Hematopoietic multipotent progenitor cell treated with erythropoietin and hydrocortisone succinate and interleukin-3 and kit ligand, for 4 days (in vitro differentiated cells): ENCODE results near the gene CBX7.

ENCODE experiments used
- DNase-seq: peaks from one replicate; pipeline ENCODE4 v3.0.0-alpha.2; 2015

Gene CBX7

DNA sequence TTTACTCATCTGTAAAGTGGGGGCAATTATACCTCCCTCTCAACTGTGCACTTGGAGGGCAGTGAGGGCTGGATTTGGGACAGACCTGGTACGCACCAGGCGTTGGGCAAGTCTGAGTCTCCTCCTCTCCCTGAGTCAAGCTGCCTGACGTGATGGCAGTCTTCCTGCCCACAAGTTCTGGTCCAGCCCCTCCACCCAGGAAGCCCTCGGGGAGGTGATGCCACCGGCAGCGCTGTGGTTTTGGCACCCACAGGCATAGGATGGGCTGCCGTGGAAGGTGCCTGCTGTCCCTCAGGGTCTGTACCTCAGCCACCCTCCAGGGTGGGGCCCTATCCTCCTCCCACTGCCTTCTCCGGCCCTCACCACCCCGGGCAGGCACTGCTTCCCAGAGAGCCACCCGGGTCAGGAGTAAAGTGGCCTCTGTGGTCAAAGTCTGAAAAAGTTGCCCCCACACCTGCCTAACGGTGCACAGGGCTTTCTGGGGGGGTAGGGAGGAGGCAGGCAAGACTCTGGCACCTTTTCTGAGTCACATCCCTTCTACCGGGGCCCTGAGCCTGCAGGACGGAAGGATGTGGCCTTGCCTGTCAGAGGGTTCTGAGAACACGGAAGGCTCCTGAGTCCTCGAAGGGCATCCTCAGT lies 61.9 kb downstream of the CBX7 start:
- no peak for DNase-seq

DNA sequence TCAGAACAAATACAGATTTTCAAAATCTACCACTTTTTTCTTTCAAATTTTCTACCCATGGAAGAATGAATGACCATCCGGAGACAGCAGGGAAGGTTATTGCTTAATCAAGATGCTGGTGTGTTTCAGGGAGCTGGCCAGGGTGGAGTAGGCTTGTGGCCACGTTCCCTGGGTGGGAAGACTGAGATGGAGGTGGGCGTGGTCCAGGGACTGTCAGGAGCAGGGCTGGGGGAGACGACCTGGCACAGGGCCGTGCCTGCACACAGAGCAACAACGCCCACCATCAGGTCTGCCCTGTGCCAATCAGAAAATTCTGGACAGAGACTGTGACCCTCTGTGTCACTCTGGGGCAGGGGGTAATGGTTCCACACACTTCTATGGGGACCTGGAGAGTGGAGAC lies 62.6 kb downstream of the CBX7 start:
- no peak for DNase-seq

DNA sequence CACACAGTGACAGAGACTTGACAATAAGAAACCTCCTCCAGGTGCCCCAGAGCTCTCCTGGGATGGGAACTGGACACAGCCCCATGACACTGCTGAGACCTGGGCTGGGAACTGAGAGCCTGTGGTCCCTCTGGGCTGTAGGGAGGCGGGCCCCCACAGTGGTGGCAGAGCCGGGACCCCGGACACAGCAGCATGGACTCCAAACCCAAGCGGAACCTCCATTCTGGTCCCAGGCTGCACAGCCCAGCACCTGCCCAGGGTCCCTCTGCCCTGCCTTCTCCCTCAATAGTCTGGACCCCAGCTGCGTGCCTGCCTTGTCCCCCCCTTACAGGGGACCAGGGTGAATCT lies 63.8 kb downstream of the CBX7 start:
- no peak for DNase-seq

- DNase-seq: no peak
Observed at GRCh38 chr22:39087881-39088684, 64.4 kb downstream of the CBX7 start.

- DNase-seq: no peak
Observed at GRCh38 chr22:39087098-39087497, 65.4 kb downstream of the CBX7 start.

DNA sequence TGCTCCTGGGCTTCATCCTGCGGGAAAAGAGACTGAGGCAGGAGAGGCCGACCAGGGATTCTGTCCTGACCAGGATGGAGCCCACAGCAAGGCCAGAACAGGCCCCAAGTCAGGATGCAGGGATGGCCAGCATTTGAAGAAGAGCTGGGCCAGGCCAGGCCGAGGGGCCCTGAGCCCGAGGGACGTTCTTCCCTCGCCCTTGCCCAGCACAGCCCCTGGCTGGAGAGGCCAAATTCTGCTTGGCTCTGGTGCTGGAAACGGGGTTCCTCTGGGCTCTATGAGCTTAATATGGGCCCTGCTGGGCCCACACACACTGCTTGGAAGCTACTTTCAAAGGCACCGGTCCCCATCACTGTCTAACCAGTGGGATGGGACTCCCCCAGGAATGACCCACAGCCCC lies 67.8 kb downstream of the CBX7 start:
- no peak for DNase-seq

- DNase-seq: no peak
Observed at GRCh38 chr22:39083212-39084165, 69.0 kb downstream of the CBX7 start.

DNA sequence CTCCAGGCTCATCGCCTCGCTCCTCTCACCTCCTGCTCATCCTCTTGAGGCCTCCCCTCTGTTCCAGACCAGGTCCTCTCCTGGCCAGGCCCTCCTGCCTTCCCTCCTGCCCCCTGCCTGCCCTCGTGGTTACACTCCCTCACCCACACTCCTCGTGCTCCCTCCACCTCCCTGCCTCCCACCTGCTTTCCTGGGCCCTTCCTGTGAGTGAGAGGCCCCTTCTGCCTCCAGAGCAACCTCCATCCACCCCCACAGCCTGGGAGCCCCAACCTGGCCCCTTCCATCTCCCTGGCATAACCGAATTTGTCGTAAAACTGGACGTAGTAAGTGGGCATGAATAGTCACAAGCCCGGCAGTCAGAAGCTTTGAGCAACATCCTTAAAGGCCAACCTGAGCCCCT lies 70.9 kb downstream of the CBX7 start:
- DNase-seq: no peak

- DNase-seq: no peak
Observed at GRCh38 chr22:39081016-39081415, 71.5 kb downstream of the CBX7 start.
